Fibroblast of skin of scalp (primary cell): Measurements from ENCODE around the gene OTULIN.

Source experiments
- DNase-seq: peaks from one replicate; pipeline ENCODE4 v3.0.0-alpha.2; 2013

The OTULIN gene

GRCh38 chr5:14669415-14669814, 4.9 kb downstream of the OTULIN start:
- DNase-seq = no peak

DNA sequence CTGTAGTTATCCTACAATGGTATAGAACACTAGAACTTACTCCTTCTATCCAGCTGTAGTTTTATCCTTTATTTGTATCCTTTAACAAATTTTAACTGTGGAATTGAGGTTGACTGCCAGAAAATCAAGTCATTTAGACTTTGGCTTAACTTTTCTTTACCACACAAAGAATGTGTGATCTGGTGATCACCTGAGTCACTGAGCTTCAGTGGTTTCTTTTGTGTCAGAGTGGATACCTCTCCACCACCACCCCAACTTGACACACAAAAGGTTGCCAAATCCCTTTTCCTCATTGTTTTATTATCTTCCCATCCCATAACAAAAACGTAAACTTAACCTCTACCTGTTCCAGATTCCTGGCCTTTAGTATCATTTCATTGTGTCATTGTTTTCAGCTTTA, 5.5 kb downstream of the OTULIN start:
- no peak for DNase-seq

DNA sequence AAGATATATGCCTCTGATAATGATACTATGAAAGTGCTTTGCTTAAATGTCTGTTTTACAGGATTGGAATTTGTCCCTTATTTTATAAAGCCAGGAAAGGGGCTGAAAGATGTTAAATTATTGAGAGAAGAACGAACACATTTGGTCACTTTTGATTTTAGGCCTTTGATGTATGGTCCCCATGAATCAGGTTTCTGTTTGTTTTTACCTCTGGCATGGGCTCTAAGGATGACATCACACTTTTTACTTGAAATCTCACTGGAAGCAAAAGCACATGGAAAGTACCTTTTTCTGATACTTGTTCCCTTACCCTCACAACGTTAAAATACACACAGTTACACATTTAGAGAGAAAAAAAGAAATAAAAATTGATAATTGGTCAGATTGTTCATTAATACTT, 6.9 kb downstream of the OTULIN start:
- no peak for DNase-seq

DNA sequence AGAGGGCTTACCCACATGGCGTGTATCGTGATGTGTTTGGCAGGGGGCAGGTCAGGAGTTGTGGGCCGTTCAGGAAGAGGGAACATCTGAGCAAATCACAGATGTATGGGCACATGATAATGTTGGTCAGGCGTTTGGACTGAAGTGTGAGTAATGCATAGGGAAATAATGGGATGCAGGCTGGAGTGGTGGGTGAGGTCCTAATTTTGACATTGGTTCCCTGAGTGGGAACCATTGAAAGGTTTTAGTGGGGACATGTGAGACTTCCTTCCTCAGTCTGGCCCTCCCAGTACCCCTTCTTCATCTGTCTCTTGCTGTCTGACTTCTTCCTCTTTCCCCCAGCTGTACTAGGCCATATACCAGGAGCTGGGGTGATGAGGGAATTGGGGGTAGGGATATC, 7.6 kb downstream of the OTULIN start:
- no peak for DNase-seq

DNA sequence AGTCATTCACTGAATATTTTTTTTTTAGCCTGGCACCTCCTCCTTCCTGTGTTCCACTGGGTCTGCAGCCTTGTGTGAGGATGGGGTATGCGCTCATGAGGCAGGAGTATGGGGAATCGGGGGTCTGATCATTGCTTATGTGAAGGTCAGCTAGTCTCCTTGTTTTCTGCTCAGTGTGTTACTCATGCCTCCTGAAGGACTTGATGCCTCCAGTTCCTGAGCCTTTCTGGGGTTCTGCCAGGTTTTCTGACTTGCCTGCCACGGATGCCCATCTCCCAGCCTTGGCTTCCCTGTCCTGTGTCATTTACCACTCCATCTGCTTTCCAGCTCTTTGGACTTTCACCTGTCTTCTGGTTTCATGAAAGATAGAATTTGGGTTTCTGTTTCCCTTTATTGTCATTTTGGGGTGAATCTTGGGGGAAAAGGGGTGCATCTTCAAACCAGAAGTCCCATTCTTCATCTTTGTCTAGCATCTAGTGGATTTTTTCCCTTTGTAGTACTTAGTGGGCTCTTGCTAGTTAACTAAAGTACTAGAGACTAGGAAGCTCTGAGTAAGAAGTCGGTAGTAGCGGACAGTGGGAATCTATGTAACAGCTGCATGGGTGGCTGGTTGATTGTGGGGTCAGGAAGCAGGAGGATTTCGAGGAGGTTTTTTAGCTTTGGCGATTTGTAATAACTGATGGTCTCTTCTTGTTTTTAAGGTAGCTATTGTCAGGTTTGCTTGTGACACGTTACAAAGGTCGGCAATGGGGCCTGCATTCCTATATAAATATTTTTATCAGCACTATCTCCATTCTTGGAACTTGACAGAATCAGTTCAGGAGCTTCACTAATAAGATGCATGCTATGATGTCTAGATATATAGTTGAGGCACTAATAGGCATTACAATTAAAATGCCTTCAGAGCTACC, 8.2 kb downstream of the OTULIN start:
- DNase-seq = no peak

DNA sequence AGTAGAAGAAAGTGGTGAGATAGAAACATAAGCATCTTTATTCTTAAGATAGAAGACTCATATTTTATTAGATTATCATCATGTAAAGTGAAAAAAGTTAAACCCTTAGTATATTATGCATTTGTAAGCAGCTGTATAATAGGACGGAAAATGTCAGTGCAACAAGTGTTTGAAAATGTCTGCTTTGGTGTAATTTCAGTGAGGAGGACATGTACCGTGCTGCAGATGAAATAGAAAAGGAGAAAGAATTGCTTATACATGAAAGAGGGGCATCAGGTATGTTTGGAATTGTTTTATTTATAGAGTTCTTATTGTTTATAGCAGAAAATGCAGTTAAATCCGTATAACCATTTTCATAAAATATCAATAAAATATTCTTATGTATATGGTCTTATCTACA, 8.9 kb downstream of the OTULIN start:
- DNase-seq = no peak

DNA sequence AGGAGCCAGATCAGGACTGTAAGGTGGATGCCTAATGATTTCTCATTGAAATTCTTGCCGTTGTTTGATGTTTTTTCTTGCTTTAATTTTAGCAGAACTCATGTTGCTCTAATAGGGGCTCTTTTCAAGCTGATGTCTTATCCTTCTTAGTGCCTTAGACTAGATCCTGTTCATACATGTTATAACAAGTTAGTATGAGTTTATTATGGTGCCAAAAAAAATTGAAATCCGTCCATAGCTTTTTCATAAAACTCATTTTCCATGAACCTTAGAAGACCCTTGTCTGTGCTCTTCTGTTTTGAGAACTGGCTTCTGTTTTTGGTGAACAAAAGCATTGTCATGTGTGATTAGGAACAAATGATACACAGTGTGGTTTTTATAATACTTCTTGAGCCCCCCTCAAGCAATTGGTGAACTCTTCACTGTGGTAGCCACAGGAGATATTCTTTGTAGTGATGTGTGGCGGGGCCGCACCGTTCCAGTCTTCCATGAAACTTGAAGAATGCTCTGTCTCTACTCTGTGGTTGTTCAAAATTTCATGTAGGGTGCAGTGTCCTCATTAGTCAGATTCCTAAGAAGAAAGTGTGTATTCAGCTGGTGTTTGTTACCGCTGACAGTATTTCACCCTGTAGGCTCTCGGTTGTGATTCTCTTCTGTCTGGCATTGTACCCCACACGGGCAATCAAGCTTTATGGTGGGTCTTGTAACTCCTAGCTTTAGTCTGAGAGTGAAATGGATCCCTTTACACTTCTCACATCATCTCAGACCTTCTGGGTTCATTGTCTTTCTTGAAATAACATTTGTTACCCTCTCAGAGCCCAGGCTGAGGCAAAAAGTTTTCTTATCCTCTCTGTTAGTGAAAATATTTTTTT, 10.7 kb downstream of the OTULIN start:
- peak; percentile 58 for DNase-seq

GRCh38 chr5:14675865-14676300, 11.4 kb downstream of the OTULIN start:
- DNase-seq = no peak

DNA sequence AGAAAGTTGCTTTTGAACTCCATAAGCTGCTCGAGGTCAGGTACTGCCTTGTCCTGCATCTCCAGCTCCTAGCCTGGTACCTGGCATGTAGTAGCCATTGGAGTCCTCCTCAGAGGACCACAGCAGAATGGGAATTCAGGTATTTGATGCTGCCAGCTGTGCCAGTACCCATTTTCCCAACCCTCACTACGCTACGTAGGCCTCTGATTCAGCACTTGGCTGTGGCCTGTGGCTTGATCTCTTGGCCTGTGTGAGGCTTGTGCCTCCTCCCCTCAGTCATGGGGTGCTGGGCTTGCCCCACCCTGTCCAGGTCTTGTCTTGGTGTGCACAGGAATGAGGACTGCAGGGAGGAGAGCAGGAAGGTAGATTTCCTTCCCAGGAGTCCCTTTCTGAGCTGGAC, 11.8 kb downstream of the OTULIN start:
- DNase-seq = no peak

- no peak for DNase-seq
Observed at GRCh38 chr5:14678773-14679334, 14.3 kb downstream of the OTULIN start.

DNA sequence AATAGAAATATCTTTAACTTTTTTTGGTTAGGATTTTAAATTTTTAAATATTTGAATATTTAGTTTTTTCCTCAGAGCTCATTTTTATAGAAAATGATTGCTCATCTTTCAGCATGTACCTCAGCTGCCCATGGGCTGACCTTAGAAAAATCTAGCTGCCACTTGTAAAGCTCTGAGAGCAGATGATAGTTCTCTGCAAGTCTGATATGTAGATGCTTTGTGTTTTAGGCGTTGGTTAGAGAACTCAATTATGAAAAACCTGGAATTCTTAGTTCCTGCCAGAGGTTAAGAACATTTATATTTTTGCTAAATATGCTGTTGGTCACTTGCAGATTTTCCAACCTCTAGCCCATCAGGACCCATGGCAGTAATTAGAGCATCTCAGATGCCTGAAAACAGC, 15.1 kb downstream of the OTULIN start:
- no peak for DNase-seq

- no peak for DNase-seq
Observed at GRCh38 chr5:14681236-14681752, 16.8 kb downstream of the OTULIN start.

DNA sequence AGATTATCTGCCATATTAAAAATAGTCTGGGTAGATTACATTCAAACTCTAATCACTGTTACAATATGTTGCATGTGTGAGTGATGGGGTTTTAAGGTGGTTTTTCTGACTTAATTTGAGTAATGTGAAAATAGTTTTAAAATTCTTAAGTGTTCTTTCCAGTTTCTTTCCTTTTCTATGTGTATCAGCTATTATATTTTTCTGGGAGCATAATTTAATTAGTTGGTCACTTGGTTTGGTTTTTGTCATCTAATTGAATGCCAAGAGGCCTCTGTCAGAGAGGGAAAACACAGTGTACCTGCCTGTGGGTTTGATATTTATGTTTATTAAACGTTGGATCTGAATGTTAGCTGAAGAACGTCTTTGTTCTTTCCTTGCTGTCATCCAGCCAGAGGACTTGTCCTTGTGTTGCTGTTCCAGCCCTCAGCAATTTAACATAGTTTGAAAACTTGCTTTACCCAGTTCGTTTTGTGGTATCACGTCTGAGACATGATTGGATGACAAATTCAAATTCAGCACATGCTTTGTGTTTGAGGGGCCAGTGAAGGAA, 19.5 kb downstream of the OTULIN start:
- DNase-seq = no peak

DNA sequence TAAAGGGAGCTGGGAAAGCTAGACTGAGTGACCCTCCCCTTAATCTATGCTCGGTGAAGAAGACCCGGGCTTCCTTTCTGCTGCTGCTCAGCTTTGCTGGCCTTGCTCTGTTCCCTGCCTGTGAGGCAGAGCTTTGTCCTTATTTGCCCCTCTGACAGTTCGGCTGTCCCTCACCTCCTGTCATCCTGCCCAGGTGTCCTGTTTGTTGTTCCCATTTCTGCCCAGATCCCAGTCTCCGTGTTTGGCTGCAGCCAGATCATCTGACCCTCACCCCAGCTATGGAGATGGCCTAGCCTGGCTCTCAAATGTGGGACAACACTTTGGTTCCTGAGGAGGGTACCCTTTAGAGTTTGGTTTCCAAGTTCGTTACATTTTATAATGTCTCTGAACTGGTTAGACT, 20.2 kb downstream of the OTULIN start:
- DNase-seq = no peak

- peak; percentile 62 for DNase-seq
Observed at GRCh38 chr5:14685757-14686156, 21.2 kb downstream of the OTULIN start.

DNA sequence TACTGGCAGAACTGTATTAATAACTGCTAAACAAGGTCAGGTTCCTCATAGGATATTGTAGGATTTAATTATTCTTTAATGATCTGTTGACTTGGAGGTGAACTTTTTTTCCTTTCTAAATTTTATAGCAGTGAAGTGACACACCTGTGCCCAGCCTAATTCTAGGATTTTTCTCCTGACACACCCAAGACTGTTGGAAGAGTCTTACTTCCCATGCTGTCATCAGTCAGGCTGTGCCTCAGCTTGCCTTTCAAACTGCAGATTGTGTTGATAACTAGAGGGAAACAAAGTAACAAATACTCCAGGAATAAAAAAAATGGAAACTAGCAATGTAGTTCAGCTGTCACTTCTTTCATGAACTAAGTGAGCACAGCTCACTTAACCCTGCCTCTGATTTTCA, 22.0 kb downstream of the OTULIN start:
- no peak for DNase-seq

GRCh38 chr5:14687023-14687665, 22.6 kb downstream of the OTULIN start:
- DNase-seq = no peak

- DNase-seq = no peak
Observed at GRCh38 chr5:14693070-14693469, 28.6 kb downstream of the OTULIN start.

GRCh38 chr5:14695152-14695551, 30.6 kb downstream of the OTULIN start:
- DNase-seq = no peak

DNA sequence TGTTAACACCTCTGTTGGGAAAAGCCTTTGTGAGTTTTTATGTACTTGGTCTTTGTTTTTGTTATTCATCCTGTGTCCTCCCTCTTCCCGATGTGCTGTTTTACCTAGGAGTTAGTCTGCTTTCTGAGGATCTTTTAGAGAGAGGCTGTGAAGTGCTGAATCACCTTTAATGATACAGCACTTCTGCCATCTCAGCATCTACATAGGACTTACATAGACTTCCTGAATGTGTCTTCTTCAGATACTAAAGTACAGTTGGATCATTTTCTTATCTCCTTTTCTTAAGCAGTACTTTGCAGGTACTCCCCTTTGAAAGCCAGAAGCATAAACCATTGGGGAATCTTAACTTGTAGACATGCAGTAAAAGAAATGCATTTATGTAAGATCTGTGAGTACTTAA, 31.5 kb downstream of the OTULIN start:
- no peak for DNase-seq

- no peak for DNase-seq
Observed at GRCh38 chr5:14696851-14697250, 32.3 kb downstream of the OTULIN start.

GRCh38 chr5:14698495-14698894, 34.0 kb downstream of the OTULIN start:
- no peak for DNase-seq
